Left ventricle myocardium superior (tissue), 1 donor: Measurements from ENCODE around the gene METAP1D. TPM values are rescaled to one million over a fixed set of nuclear protein-coding genes. Genes with fewer than 3 reads are reported as not detected.

Experiments used
- ATAC-seq: fragments of 200-7000 bp; cut with Tn5 transposase; one replicate; pipeline ENCODE4 v1.9.1; 2020; ENCODE audit warnings: mild to moderate bottlenecking, moderate library complexity
- DNase-seq: peaks from one replicate; pipeline ENCODE4 v3.0.0-alpha.2; 2020
- intact Hi-C: fragments of 100-400 bp; cut with micrococcal nuclease; formaldehyde crosslinking; loops from one replicate; pipeline ENCODE4 v1.11.0; 2022
- total RNA-seq: library from RNA; stranded (reverse); fragmentation: NEBNext Ultra II Directional; extraction: Animal tissue kit (Norgen Biotek cat#: 25700); gene quantifications from one replicate; pipeline ENCODE4 v1.2.1, GENCODE V29; 2021
- donor health status: DM: no; HTN: yes; CAD: no; lungs with severe emphysema.

Gene METAP1D
- total RNA-seq, 1 donor from 2014 or later = 8.6 TPM

- ATAC-seq (no peak), DNase-seq (no peak)
- intact Hi-C loops = no loop called here
Measured at GRCh38 chr2:172070936-172071335, 71.2 kb downstream of the METAP1D start.

- no peak for DNase-seq
- no peak for ATAC-seq
- intact Hi-C loops = no loop called here
Measured at GRCh38 chr2:172072303-172072702, 72.5 kb downstream of the METAP1D start.

GRCh38 chr2:172072706-172073105 lies 73.0 kb downstream of the METAP1D start:
- no peak for DNase-seq

DNA sequence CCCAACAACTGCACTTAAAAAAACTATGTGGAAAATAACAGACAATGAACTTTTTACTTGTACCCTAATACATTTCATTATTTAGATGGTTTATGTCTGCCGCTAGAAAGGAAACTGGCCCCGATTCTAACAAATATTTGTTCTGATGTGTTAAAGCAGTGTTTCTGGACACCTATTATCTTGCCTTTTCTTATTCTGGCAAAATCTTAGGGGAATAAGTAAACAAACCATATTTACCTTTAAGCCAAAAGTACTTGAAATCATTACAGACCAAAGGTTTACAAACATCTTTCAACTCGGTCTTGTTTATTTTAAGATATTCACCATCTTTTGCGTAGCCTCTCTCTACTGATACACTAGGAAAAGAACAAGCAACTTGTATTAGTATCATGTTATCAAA lies 73.8 kb downstream of the METAP1D start:
- DNase-seq (no peak), ATAC-seq (no peak)
- intact Hi-C loops = no loop called here

More at GRCh38 chr2:172072706-172073105, 73.0 kb downstream of the METAP1D start:
- no peak for ATAC-seq
- intact Hi-C loops = no loop called here

DNA sequence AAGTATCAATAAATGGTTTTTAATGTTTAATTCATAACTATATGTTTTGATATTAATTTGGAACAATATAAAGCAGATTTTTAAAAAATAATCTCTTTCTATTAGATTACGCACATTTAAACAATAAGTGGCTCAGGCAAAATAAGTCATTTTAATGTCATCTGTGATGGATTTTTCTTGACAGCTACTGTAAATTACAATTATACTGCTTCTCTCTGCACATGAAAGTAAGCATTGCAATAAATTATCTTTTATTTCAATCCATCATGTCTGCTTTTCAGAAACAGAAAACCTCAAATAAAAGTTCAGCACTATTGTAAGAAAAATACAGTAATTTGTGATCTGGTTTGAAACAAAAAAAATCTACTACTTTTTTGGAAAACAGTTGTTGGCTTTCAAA lies 74.5 kb downstream of the METAP1D start:
- DNase-seq = no peak
- no peak for ATAC-seq
- intact Hi-C loops = no loop called here

- DNase-seq = no peak
- ATAC-seq = no peak
- intact Hi-C loops = no loop called here
Measured at GRCh38 chr2:172079416-172079815, 79.7 kb downstream of the METAP1D start.

DNA sequence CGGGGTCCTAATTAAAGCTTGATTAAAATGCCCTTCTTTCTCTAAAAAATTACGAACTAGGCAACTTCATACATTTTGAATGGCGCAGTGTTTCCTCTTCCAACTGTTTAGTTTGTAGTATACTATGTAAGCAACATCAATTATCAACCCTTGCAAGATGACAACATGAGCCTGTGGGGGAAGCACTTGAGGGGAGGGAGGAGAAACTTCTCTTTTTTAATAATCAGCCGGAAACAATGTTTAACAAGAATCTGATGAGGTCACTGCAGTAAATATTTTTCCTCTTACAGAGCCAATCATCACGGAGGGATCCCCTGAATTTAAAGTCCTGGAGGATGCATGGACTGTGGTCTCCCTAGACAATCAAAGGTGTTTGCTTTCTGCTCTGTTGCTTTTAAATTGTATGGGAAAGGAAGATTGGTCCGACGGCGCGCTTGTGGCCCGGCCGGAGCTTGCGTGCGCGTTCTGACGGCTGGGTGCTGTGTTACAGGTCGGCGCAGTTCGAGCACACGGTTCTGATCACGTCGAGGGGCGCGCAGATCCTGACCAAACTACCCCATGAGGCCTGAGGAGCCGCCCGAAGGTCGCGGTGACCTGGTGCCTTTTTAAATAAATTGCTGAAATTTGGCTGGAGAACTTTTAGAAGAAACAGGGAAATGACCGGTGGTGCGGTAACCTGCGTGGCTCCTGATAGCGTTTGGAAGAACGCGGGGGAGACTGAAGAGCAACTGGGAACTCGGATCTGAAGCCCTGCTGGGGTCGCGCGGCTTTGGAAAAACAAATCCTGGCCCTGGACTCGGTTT lies 80.3 kb downstream of the METAP1D start:
- intact Hi-C loops = no loop called here
- ATAC-seq (no peak), DNase-seq (peak; percentile 28)

DNA sequence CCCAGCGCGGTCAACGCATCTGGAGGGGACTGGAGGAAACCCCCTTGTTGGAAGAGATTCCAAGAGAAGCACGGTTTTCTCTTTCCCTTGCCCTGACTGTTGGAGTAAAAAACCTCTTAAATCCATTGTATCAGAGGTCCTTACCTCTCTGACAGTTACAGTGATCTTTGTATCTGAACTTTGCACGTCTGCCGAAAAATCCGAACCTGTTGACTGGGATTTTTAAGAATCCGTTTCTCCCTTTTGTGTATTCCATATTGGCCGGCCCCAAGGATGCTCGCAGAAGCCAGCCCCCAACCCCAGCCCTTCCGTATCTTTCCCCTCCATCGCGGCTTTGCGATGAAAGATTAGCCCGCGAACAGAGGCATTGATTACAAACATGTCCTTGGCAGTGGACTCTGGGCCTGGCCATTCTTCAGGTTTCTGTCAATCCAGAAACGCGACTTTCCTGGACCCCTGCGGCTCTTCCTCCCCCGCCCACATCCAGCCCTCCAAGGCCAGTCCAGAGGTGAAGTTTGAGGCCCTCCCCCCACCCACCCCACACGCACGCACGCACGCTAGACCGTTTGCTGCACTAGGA lies 81.0 kb downstream of the METAP1D start:
- ATAC-seq = no peak
- intact Hi-C loops = no loop called here
- no peak for DNase-seq

GRCh38 chr2:172081221-172082022 lies 81.7 kb downstream of the METAP1D start:
- peak; percentile 18 for DNase-seq
- ATAC-seq = no peak
- intact Hi-C loops = no loop called here

- intact Hi-C loops = no loop called here
- ATAC-seq (no peak), DNase-seq (no peak)
Measured at GRCh38 chr2:172082105-172082943, 82.6 kb downstream of the METAP1D start.

DNA sequence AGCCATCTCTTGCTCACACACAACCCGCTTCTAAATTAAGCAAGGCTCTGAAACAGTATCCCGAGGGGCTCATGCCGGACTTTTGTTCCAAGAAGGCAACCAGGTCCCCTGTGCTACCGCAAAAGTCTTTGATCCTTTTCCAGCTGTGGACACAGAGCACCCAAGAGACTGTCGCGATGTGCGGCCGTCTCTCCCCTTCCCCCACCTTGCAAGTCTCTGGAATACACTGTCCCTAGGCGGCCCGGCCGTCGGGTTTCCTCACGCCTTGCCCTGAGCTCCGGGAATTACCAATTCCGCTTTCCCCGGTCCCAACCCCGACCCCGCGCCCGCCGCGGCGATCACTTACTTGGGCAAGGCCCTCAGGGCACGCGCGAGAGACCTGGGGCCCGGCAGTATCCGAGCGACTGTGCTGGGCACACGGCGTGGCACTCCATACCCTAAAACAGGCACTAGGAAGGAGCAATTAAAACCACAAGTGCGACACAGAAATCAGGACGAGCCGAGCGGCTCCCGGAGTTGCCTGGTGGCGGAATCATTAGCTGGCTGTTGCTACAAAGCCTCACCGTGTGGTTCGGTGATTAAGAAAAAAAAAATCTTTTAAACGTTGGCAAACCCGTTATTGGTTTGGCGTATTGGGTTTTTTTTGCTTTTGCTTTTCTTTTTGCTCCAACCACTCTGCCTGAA lies 83.3 kb downstream of the METAP1D start:
- DNase-seq = peak; percentile 22

GRCh38 chr2:172083628-172084394 lies 84.1 kb downstream of the METAP1D start:
- intact Hi-C loops = no loop called here
- ATAC-seq (no peak), DNase-seq (no peak)

More for the DNA sequence above, 83.3 kb downstream of the METAP1D start:
- intact Hi-C loops = no loop called here
- no peak for ATAC-seq

DNA sequence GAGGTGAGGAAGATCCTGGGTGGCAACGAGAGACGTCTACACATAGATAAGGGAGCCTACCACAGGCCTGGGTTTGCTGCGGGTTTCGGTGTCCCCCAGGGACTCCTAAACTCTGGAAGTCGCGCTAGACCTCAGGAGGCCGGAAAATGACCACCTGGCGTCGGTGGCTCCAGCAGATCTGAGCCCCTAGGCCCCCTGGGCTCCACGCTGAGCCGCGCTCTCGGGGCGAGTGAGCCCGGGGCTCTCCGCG lies 84.6 kb downstream of the METAP1D start:
- ATAC-seq (no peak), DNase-seq (no peak)
- intact Hi-C loops = no loop called here

- intact Hi-C loops = no loop called here
- ATAC-seq (peak; percentile 94), DNase-seq (peak; percentile 78)
Measured at GRCh38 chr2:172084645-172085459, 85.1 kb downstream of the METAP1D start.

DNA sequence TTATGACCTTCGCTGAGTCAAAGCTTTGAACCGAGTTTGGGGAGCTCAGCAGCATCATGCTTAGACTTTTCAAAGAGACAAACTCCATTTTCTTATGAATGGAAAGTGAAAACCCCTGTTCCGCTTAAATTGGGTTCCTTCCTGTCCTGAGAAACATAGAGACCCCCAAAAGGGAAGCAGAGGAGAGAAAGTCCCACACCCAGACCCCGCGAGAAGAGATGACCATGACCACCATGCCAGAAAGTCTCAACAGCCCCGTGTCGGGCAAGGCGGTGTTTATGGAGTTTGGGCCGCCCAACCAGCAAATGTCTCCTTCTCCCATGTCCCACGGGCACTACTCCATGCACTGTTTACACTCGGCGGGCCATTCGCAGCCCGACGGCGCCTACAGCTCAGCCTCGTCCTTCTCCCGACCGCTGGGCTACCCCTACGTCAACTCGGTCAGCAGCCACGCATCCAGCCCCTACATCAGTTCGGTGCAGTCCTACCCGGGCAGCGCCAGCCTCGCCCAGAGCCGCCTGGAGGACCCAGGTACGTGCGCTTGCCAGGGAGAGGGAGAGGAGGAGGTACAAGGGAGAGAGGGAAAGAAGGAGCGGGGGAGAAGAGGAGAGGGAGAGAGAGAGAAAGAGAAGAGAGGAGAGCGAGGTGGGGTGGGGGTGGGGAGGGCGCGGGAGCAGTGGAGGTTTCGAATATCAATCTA lies 85.9 kb downstream of the METAP1D start, which contains the start of gene DLX1:
DLX1 (plus strand) TSS at position 48 of the 700 bp plus-strand sequence; CDS start at position 219, 171 bp downstream.
- no peak for DNase-seq
- intact Hi-C loops = no loop called here
- no peak for ATAC-seq

- DNase-seq (no peak), ATAC-seq (no peak)
- intact Hi-C loops = no loop called here
Measured at GRCh38 chr2:172086241-172087206, 86.8 kb downstream of the METAP1D start.
